ENCODE measurements around the gene ERP27.

GRCh38 chr12:14956905-14957304 is 18.6 kb upstream of the ERP27 start:
- TF ChIP-seq CTCF (IDR thresholded peaks at IDR 0.05) (no peak), POLR2AphosphoS5 (IDR thresholded peaks at IDR 0.05; ENCODE audit: low read depth, low read length) (no peak), TCF7L2 (IDR thresholded peaks at IDR 0.05; ENCODE audit: low read depth, low read length) (no peak), REST (IDR thresholded peaks at IDR 0.05; ENCODE audit: insufficient read depth in 1 of 2, low read depth in 2 of 2, low read length in 1 of 2) (no peak)
